ENCODE measurements around the gene UNC119B.

The UNC119B gene

GRCh38 chr12:120710031-120710804 is at the start of gene UNC119B:
Gene UNC119B (plus strand): TSS chr12:120710458. CDS start chr12:120710475, 17 bp downstream.
- DNase-seq (ENCODE audit: low read depth) = peak; percentile 47
- no peak for TF ChIP-seq CTCF (conservative IDR thresholded peaks at IDR 0.05; ENCODE audit: low read length)
- H3K4me3 ChIP-seq (ENCODE audit: low read length) = peak within 1 kb of the TSS; percentile 77

GRCh38 chr12:120661432-120661831 is 48.8 kb upstream of the UNC119B start:
- no peak for DNase-seq (ENCODE audit: low read depth)
- no peak for TF ChIP-seq CTCF (conservative IDR thresholded peaks at IDR 0.05; ENCODE audit: low read length)
- H3K4me3 ChIP-seq (ENCODE audit: low read length) = no peak overlapping the region

DNA sequence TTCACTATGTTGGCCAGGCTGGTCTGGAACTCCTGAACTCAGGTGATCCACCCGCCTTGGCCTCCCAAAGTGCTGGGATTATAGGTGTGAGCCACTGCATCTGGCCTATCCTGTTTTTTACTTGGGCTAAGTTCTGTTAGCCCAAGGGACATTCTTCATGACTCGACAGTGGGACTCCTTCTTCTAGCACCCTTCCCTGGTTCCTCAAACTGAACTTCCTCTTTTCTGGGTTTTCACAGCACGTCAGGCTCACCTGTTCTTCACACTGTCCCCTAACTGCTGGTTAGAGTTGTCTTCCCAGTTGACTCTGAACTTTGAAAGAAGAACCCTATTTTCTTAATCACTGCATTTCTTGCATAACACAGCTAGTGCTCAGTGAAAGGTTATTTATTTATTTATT is 47.4 kb upstream of the UNC119B start:
- no peak overlapping the region for H3K4me3 ChIP-seq (ENCODE audit: low read length)

GRCh38 chr12:120663741-120664140 is 46.5 kb upstream of the UNC119B start:
- no peak for TF ChIP-seq CTCF (conservative IDR thresholded peaks at IDR 0.05; ENCODE audit: low read length)
- DNase-seq (ENCODE audit: low read depth) = no peak
- no peak overlapping the region for H3K4me3 ChIP-seq (ENCODE audit: low read length)

More for the DNA sequence above, 47.4 kb upstream of the UNC119B start:
- no peak for TF ChIP-seq CTCF (conservative IDR thresholded peaks at IDR 0.05; ENCODE audit: low read length)
- DNase-seq (ENCODE audit: low read depth) = no peak

DNA sequence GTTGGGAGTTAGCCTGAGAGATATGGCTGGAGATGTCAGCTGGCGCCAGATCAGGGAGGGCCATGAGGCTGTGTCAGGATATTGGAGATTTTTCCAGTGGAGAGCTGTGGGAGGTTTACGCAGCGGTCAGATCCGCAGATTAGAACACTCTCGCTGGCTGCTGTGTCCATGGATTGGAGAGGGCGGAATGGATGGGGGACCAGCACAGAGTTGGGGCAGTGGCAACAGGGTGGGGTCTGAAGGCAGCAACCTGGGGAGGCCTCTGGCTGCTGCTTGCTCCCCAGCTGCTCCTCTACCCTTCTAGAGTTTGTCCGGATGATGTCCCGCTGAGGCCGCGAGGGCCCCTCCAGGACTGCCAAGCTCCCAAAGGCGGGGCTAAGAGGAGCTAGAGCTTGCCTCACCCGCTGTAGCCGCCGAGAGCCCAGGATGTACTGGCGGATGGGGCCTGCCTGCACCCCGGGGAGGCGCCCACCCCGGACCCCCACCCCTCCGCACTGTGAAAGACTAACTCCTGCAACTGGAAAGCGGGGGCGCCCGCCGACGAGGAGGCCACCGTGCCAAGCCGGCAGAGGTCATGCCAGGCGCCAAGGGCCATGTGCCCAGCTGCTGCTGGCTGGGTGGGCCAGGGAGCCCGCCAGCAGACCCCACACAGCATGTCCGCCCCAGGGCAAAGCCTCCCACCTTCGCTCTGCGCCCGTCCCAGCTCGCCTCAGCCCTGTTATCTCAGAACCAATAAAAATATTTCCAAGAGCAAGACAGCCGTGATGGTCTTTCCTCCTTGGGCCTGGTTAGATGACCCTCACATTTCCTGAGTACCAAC is 43.5 kb upstream of the UNC119B start:
- DNase-seq (ENCODE audit: low read depth) = no peak
- no peak for TF ChIP-seq CTCF (conservative IDR thresholded peaks at IDR 0.05; ENCODE audit: low read length)

GRCh38 chr12:120668091-120668867 is 42.0 kb upstream of the UNC119B start:
- H3K4me3 ChIP-seq (ENCODE audit: low read length) = no peak overlapping the region
- no peak for TF ChIP-seq CTCF (conservative IDR thresholded peaks at IDR 0.05; ENCODE audit: low read length)
- DNase-seq (ENCODE audit: low read depth) = no peak

More for the DNA sequence above, 43.5 kb upstream of the UNC119B start:
- H3K4me3 ChIP-seq (ENCODE audit: low read length) = no peak overlapping the region

Data from AG10803 (cell line).